T47D (cell line): Measurements from ENCODE around the gene ATOH8.
"Not testable (repeated sequence)": the region's sequence is repeated elsewhere in the genome, so short reads cannot be mapped to it uniquely, and the experiment has no call there.

Experiments used
- DNase-seq, 2 experiments: peaks; one replicate each; pipeline versions ENCODE4 v3.0.0 to v3.0.0-alpha.2; 2011 to 2012; ENCODE audit warnings: low read depth in 1 of 2, low spot score in 1 of 2
- JUND ChIP-seq: IDR thresholded peaks from 2 replicates; pipeline ENCODE4 v1.6.1; 2012; ENCODE audit warnings: low read depth
- in situ Hi-C: cut with HindIII; loops from 2 replicates; pipeline ENCODE4 v1.10.0; 2016; ENCODE audit warnings: low sequenced_read_pairs, low pct_unique_long_range_greater_than_20kb

Gene ATOH8

GRCh38 chr2:85819811-85820510 lies 66.2 kb downstream of the ATOH8 start:
- in situ Hi-C loops: no loop called here
- TF ChIP-seq JUND: no peak
- DNase-seq: no peak

- in situ Hi-C loops: no loop called here
- DNase-seq: no peak
- no peak for TF ChIP-seq JUND
Measured at GRCh38 chr2:85822766-85823165, 69.0 kb downstream of the ATOH8 start.

GRCh38 chr2:85823951-85824350 lies 70.2 kb downstream of the ATOH8 start:
- no peak for TF ChIP-seq JUND
- in situ Hi-C loops: no loop called here
- no peak for DNase-seq

GRCh38 chr2:85826990-85827878 lies 73.4 kb downstream of the ATOH8 start:
- peak; percentile 45 to 46 for DNase-seq
- no peak for TF ChIP-seq JUND
- in situ Hi-C loops: no loop called here

- TF ChIP-seq JUND: no peak
- DNase-seq: no peak
- in situ Hi-C loops: no loop called here
Measured at GRCh38 chr2:85827879-85828569, 74.2 kb downstream of the ATOH8 start.

- no peak for DNase-seq
- in situ Hi-C loops: no loop called here
- no peak for TF ChIP-seq JUND
Measured at GRCh38 chr2:85828725-85829124, 74.9 kb downstream of the ATOH8 start.

GRCh38 chr2:85829394-85829793 lies 75.6 kb downstream of the ATOH8 start:
- DNase-seq, in situ Hi-C loops: not testable (repeated sequence)

GRCh38 chr2:85830645-85831044 lies 76.9 kb downstream of the ATOH8 start:
- in situ Hi-C loops: no loop called here
- DNase-seq: no peak
- TF ChIP-seq JUND: no peak

- no peak for DNase-seq
- in situ Hi-C loops: no loop called here
- TF ChIP-seq JUND: no peak
Measured at GRCh38 chr2:85831735-85832134, 77.9 kb downstream of the ATOH8 start.

- no peak for DNase-seq
- TF ChIP-seq JUND: no peak
- in situ Hi-C loops: no loop called here
Measured at GRCh38 chr2:85834466-85834865, 80.7 kb downstream of the ATOH8 start.
